ENCODE measurements around the gene CDH2. TPM values are rescaled to one million over a fixed set of nuclear protein-coding genes. Genes with fewer than 3 reads are reported as not detected.

CDH2 gene
- total RNA-seq, 1 experiment from 2014 or later: 15.0 TPM

DNA sequence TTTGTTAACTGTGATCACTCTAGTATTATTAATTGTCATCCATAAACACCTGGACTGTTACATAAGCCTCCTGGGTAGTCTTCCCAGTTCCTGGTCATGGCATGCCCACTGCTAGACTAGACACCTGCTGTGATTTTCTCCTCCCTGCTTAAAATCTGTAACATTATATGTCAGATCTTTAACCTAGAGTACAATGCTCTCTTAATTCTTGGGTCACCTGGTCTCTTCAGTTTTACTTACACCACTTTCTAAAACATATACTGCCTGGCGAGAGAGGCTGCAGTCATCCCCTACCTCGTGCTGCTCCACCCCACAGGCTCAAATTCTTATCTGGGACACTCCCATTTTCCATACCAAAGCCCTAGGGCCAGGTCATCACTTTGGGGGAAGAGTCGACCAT lies 161.3 kb downstream of the CDH2 start:
- Histone ChIP-seq H3K27me3 (replicated peaks; ENCODE audit: insufficient read depth, low read depth, low read length, poor library complexity) (peaks cover 35% of the 10 kb centered on the region), H3K36me3 (ENCODE audit: insufficient read depth, low read length, poor library complexity, severe bottlenecking) (no peaks in the 10 kb centered on the region), H3K9me3 (ENCODE audit: low read depth, low read length, poor library complexity, severe bottlenecking) (no peaks in the 10 kb centered on the region), H3K4me1 (ENCODE audit: insufficient read depth, low read length, poor library complexity, severe bottlenecking) (no peaks in the 10 kb centered on the region), H3K27ac (ENCODE audit: low read depth, low read length, poor library complexity, severe bottlenecking) (no peak overlapping the region), H3K4me3 (ENCODE audit: low read depth, low read length, poor library complexity, severe bottlenecking) (no peak overlapping the region)
- CTCF ChIA-PET: no interaction called here
- TF ChIP-seq, protein P1, sequence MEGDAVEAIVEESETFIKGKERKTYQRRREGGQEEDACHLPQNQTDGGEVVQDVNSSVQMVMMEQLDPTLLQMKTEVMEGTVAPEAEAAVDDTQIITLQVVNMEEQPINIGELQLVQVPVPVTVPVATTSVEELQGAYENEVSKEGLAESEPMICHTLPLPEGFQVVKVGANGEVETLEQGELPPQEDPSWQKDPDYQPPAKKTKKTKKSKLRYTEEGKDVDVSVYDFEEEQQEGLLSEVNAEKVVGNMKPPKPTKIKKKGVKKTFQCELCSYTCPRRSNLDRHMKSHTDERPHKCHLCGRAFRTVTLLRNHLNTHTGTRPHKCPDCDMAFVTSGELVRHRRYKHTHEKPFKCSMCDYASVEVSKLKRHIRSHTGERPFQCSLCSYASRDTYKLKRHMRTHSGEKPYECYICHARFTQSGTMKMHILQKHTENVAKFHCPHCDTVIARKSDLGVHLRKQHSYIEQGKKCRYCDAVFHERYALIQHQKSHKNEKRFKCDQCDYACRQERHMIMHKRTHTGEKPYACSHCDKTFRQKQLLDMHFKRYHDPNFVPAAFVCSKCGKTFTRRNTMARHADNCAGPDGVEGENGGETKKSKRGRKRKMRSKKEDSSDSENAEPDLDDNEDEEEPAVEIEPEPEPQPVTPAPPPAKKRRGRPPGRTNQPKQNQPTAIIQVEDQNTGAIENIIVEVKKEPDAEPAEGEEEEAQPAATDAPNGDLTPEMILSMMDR (conservative IDR thresholded peaks at IDR 0.05; ENCODE audit: low read depth, low read length): no peak
- no TSS peak for BruUV-seq (replicated peaks)
- intact Hi-C loops (cut with micrococcal nuclease; ENCODE audit: unreplicated experiment): loop anchor here (10.0 kb wide), 1 partner anchor 169 kb away; no protein-coding TSS in a partner anchor
- DNase-seq (ENCODE audit: low spot score): no peak
- POLR2A ChIA-PET (ENCODE audit: low non-redundant PET): no interaction called here

DNA sequence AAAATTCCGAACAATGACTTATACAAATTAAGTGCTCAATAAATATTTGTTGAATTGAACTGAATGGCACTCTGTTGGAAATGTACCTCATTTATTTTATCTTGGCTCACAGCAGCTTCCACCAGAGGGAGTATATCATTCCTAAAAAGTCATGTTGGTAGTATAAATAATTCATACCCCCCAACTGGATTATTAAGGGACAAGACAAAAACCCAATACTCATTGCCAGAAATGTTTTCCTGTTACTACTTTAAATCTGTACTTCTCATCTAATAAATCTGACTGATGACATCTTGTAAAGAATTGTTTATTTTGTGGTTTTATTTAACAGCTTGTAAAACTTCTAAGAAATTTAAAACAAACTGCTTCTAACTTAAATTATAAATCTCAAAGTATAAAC lies 163.9 kb downstream of the CDH2 start:
- no peaks in the 10 kb centered on the region for H3K4me1 ChIP-seq (ENCODE audit: insufficient read depth, low read length, poor library complexity, severe bottlenecking)
- POLR2A ChIA-PET (ENCODE audit: low non-redundant PET): interaction anchor here (0.7 kb wide), 1 partner anchor 144 kb away, joined by 4 read pairs; no protein-coding TSS in a partner anchor
- CTCF ChIA-PET: no interaction called here
- intact Hi-C loops (cut with micrococcal nuclease; ENCODE audit: unreplicated experiment): loop anchor here (10.0 kb wide), 1 partner anchor 172 kb away; no protein-coding TSS in a partner anchor
- H3K27ac ChIP-seq (ENCODE audit: low read depth, low read length, poor library complexity, severe bottlenecking): no peak overlapping the region
- TF ChIP-seq, protein P1 (conservative IDR thresholded peaks at IDR 0.05; ENCODE audit: low read depth, low read length): peak; percentile 51; the same call in 1 of the 2 replicates
- TF ChIP-seq EZH2 (IDR thresholded peaks at IDR 0.05; ENCODE audit: borderline replicate concordance, low read depth, low read length, poor library complexity, severe bottlenecking): no peak
- H3K9me3 ChIP-seq (ENCODE audit: low read depth, low read length, poor library complexity, severe bottlenecking): no peaks in the 10 kb centered on the region
- DNase-seq (ENCODE audit: low spot score): peak; percentile 36
- no peaks in the 10 kb centered on the region for H3K36me3 ChIP-seq (ENCODE audit: insufficient read depth, low read length, poor library complexity, severe bottlenecking)
- H3K4me3 ChIP-seq (ENCODE audit: low read depth, low read length, poor library complexity, severe bottlenecking): no peak overlapping the region
- BruUV-seq (replicated peaks): no TSS peak
- H3K27me3 ChIP-seq (replicated peaks; ENCODE audit: insufficient read depth, low read depth, low read length, poor library complexity): peaks cover 17% of the 10 kb centered on the region

DNA sequence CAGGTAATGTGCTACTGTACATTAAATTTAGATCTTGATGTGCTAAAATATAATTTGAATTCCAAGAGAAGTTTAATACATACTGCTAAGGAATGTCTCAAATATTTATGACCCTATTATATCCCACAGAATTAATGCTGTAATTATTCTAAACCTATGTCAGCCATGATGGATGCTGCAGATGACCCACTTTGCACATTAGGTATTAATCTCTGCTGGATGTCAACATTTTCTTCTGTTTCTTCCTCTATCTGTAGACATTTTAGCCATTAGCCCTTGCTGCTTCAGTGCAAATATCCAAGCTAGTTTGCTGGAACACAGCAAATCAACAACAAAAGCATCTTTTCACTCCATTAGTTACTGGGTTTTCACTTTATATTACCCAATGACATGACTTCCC lies 164.6 kb downstream of the CDH2 start:
- no peaks in the 10 kb centered on the region for H3K36me3 ChIP-seq (ENCODE audit: insufficient read depth, low read length, poor library complexity, severe bottlenecking)
- TF ChIP-seq EZH2 (IDR thresholded peaks at IDR 0.05; ENCODE audit: borderline replicate concordance, low read depth, low read length, poor library complexity, severe bottlenecking): no peak
- TF ChIP-seq, protein P1 (conservative IDR thresholded peaks at IDR 0.05; ENCODE audit: low read depth, low read length): no peak
- no peak overlapping the region for H3K4me3 ChIP-seq (ENCODE audit: low read depth, low read length, poor library complexity, severe bottlenecking)
- no peak overlapping the region for H3K27ac ChIP-seq (ENCODE audit: low read depth, low read length, poor library complexity, severe bottlenecking)
- intact Hi-C loops (cut with micrococcal nuclease; ENCODE audit: unreplicated experiment): loop anchor here (10.0 kb wide), 1 partner anchor 172 kb away; no protein-coding TSS in a partner anchor
- H3K4me1 ChIP-seq (ENCODE audit: insufficient read depth, low read length, poor library complexity, severe bottlenecking): no peaks in the 10 kb centered on the region
- no TSS peak for BruUV-seq (replicated peaks)
- ChIA-PET CTCF (no interaction called here), POLR2A (ENCODE audit: low non-redundant PET) (no interaction called here)
- DNase-seq (ENCODE audit: low spot score): no peak
- no peaks in the 10 kb centered on the region for H3K9me3 ChIP-seq (ENCODE audit: low read depth, low read length, poor library complexity, severe bottlenecking)
- peaks cover 16% of the 10 kb centered on the region for H3K27me3 ChIP-seq (replicated peaks; ENCODE audit: insufficient read depth, low read depth, low read length, poor library complexity)

Data from A673 (cell line).